Muscle layer of colon (tissue), 2 donors: ENCODE measurements around the gene IFIT3.
"Not testable (repeated sequence)": the region's sequence is repeated elsewhere in the genome, so short reads cannot be mapped to it uniquely, and the experiment has no call there.

Experiments used
- H3K27ac ChIP-seq: one replicate; pipeline ENCODE4 v1.7.0; 2013; ENCODE audit warnings: low read depth, mild to moderate bottlenecking, low read length, moderate library complexity
- H3K27me3 ChIP-seq, 2 donors: one replicate each; pipeline ENCODE4 v1.7.0; 2013; ENCODE audit warnings: low read length in 2 of 2, mild to moderate bottlenecking in 2 of 2; ENCODE audit not compliant: insufficient read depth in 2 of 2, control insufficient read depth in 1 of 2
- H3K36me3 ChIP-seq: one replicate; pipeline ENCODE4 v1.7.0; 2013; ENCODE audit warnings: mild to moderate bottlenecking, low read length; ENCODE audit not compliant: insufficient read depth
- H3K4me1 ChIP-seq: one replicate; pipeline ENCODE4 v1.7.0; 2013; ENCODE audit warnings: mild to moderate bottlenecking, low read length; ENCODE audit not compliant: insufficient read depth
- H3K4me3 ChIP-seq, 2 donors: one replicate each; pipeline ENCODE4 v1.7.0; 2013; ENCODE audit warnings: low read length in 2 of 2, low read depth in 1 of 2, mild to moderate bottlenecking in 1 of 2, moderate library complexity in 1 of 2
- H3K9ac ChIP-seq: one replicate; pipeline ENCODE4 v1.7.0; 2013; ENCODE audit warnings: low read length
- H3K9me3 ChIP-seq: one replicate; pipeline ENCODE4 v1.7.0; 2013; ENCODE audit warnings: mild to moderate bottlenecking, low read length
- donor health status: abdominal sarcoma.
- donor health status: Adenocarcinoma of cecum.

IFIT3 gene

DNA sequence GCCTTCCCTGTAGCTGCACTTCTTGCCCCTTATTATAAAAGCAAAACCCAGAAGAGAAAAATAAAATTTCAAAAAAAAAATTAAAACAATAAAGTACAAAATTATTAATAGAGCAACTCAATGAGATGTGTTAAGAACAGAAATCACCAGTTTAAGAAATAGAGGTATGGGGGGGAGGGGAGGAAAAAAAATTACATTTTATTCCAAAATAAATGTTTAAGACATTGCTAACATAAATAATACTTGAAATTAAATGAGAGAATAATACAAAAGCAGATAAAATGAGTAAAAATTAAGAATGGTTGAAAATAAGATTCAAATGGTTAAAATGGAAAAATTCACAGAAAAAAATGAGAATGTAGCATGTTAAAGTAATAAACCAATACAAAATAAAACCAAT, 22.9 kb upstream of the IFIT3 start:
- Histone ChIP-seq H3K27ac (no peak overlapping the region), H3K27me3 (no peaks in the 10 kb centered on the region), H3K9me3 (no peaks in the 10 kb centered on the region), H3K4me3 (no peak overlapping the region), H3K9ac (no peak overlapping the region), H3K36me3 (peaks cover 19% of the 10 kb centered on the region), H3K4me1 (peaks cover 29% of the 10 kb centered on the region)

- Histone ChIP-seq H3K27ac (no peak overlapping the region), H3K4me1 (peaks cover 25% of the 10 kb centered on the region), H3K9ac (no peak overlapping the region), H3K9me3 (no peaks in the 10 kb centered on the region), H3K4me3 (no peak overlapping the region), H3K36me3 (peaks cover 19% of the 10 kb centered on the region), H3K27me3 (no peaks in the 10 kb centered on the region)
Observed at GRCh38 chr10:89305766-89306433, 21.9 kb upstream of the IFIT3 start.

DNA sequence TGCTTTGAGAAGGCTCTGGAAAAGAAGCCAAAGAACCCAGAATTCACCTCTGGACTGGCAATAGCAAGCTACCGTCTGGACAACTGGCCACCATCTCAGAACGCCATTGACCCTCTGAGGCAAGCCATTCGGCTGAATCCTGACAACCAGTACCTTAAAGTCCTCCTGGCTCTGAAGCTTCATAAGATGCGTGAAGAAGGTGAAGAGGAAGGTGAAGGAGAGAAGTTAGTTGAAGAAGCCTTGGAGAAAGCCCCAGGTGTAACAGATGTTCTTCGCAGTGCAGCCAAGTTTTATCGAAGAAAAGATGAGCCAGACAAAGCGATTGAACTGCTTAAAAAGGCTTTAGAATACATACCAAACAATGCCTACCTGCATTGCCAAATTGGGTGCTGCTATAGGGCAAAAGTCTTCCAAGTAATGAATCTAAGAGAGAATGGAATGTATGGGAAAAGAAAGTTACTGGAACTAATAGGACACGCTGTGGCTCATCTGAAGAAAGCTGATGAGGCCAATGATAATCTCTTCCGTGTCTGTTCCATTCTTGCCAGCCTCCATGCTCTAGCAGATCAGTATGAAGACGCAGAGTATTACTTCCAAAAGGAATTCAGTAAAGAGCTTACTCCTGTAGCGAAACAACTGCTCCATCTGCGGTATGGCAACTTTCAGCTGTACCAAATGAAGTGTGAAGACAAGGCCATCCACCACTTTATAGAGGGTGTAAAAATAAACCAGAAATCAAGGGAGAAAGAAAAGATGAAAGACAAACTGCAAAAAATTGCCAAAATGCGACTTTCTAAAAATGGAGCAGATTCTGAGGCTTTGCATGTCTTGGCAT, 21.1 kb upstream of the IFIT3 start:
- Histone ChIP-seq H3K9ac (no peak overlapping the region), H3K36me3 (peaks cover 19% of the 10 kb centered on the region), H3K4me1 (peaks cover 20% of the 10 kb centered on the region), H3K27me3 (no peaks in the 10 kb centered on the region), H3K4me3 (no peak overlapping the region), H3K27ac (no peak overlapping the region), H3K9me3 (no peaks in the 10 kb centered on the region)

- Histone ChIP-seq H3K4me1 (peaks cover 20% of the 10 kb centered on the region), H3K27me3 (no peaks in the 10 kb centered on the region), H3K36me3 (peaks cover 19% of the 10 kb centered on the region), H3K9ac (no peak overlapping the region), H3K27ac (no peak overlapping the region), H3K4me3 (no peak overlapping the region), H3K9me3 (no peaks in the 10 kb centered on the region)
Observed at GRCh38 chr10:89307269-89307577, 20.6 kb upstream of the IFIT3 start.

- no peak overlapping the region for H3K27ac ChIP-seq
- H3K4me3 ChIP-seq = no peak overlapping the region
- no peaks in the 10 kb centered on the region for H3K27me3 ChIP-seq
- H3K9ac ChIP-seq = no peak overlapping the region
- H3K4me1 ChIP-seq = peaks cover 10% of the 10 kb centered on the region
- no peaks in the 10 kb centered on the region for H3K9me3 ChIP-seq
- H3K36me3 ChIP-seq = peaks cover 19% of the 10 kb centered on the region
Observed at GRCh38 chr10:89308266-89308665, 19.5 kb upstream of the IFIT3 start.

GRCh38 chr10:89308736-89309135, 19.1 kb upstream of the IFIT3 start:
- no peak overlapping the region for H3K4me3 ChIP-seq
- no peaks in the 10 kb centered on the region for H3K27me3 ChIP-seq
- no peaks in the 10 kb centered on the region for H3K9me3 ChIP-seq
- peaks cover 6% of the 10 kb centered on the region for H3K4me1 ChIP-seq
- peaks cover 19% of the 10 kb centered on the region for H3K36me3 ChIP-seq
- no peak overlapping the region for H3K9ac ChIP-seq
- no peak overlapping the region for H3K27ac ChIP-seq

DNA sequence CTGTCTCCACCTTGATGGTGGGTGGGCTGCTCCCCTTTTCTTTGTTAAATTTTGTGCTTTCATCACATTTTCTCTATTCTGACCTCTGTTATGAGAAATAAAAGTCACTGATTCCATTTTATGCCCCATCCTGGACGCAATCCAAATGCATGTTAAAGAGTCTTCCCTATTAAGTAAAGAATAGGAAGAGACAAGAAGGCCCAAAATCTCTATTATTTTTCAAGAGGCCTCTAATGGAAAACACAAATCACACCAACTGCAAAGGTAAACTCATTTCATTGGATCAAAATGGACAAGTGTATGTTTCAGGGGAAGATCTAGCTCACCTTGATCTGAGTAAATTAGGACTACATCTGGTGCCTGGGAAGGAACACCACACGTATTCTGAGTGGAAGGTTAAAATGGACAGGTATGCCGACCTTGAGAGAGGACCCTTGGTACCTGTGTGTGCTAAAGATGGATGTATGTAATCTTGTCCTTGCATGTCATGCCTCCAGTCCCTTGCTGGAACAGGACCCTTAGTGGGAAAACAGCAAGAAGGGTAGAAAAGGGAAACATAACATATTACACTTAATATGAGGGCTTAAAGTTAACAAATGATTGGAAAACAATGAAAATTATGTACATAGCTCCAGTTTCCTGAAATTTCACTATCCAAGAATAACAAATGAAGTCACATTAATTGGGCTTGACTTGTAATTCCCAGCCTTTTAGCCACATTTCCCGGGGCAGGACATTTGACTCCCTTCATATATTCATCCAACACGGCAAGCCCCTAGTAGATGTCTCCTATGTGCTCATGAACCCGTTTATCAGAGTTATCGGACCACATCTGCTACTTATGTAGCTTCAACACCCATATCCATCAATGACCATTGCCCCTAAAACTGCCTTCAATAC, 18.4 kb upstream of the IFIT3 start:
- Histone ChIP-seq H3K9me3 (no peaks in the 10 kb centered on the region), H3K36me3 (peaks cover 19% of the 10 kb centered on the region), H3K4me1 (no peaks in the 10 kb centered on the region), H3K27me3 (no peaks in the 10 kb centered on the region), H3K4me3 (no peak overlapping the region), H3K27ac (no peak overlapping the region), H3K9ac (no peak overlapping the region)

DNA sequence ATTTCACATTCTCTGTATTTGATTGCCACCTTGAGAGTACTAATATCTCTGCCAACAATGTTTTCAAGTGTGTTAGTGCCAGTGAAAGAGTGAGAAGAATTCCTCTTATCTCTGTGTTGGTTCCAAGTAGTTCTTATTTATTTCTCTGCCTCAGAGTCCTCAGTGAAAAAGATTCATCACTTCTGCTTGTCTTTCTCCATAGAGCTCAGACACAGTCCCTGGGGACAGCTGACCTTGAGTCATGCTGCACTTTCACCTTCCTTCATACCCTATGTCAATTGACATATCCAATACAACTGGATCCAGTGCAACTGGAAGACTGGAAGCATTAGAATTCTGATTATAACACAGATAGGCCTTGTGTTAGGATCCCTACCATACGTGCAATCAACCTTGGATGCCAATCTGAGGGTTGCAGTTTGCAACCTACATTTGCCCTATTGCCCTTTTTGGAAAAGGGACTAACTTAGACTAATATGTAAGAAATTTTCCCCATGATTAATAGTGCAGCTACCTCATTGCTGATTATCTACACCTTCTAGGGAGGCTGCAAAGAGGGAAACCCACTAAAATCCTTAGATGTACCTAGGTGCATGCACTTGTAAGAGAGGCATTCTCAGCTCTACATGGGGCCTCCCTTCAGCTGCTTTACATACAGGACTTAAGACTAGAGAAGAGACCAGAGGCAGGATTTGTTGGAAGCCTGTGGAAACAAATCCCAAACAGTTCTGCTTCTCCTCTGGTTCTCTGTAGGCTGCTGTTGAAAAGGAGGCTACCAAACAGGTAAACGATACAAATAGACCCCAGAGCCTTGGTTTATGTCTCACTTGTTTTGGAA, 17.5 kb upstream of the IFIT3 start:
- Histone ChIP-seq H3K9ac (no peak overlapping the region), H3K4me1 (no peaks in the 10 kb centered on the region), H3K9me3 (no peaks in the 10 kb centered on the region), H3K36me3 (peaks cover 19% of the 10 kb centered on the region), H3K4me3 (no peak overlapping the region), H3K27ac (no peak overlapping the region), H3K27me3 (no peaks in the 10 kb centered on the region)

DNA sequence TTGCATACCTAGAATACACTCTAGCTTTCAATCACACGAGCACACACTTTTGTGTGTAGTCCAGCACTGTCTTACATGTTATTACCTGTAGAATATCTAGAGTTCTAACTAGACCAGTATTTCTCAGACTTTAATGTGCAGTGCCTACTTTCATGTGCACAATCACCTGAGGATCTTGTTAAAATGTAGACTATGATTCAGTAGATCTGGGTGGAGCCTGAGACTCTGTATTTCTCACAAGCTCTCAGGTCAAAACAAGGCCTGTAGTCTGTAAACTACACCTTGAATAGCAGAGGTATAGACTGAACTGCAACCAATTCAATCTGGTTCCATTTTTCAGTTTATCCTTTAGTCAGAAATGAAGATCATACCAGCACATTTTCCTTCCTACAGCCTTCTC, 14.8 kb upstream of the IFIT3 start:
- Histone ChIP-seq H3K36me3 (peaks cover 5% of the 10 kb centered on the region), H3K27ac (no peak overlapping the region), H3K4me3 (no peak overlapping the region), H3K9ac (no peak overlapping the region), H3K27me3 (no peaks in the 10 kb centered on the region), H3K4me1 (no peaks in the 10 kb centered on the region), H3K9me3 (no peaks in the 10 kb centered on the region)

DNA sequence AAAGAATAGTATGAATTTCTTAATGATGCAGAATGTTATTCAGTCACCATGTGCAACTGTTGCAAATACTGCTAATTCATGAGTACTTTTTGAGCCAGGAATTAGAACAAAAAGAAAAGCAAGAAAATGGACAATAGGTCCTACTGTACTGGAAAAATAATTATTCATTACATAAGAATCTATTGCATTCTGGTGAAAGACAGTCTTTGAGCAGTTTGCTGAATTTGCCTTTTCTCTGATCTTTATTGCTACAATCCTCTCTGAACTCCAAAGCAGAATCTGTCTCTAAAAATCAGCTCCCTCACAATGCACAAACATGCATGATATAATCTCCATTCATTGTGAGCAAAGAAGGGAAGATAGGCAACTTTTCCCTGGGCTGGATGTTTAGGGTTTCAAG, 13.1 kb upstream of the IFIT3 start:
- H3K36me3 ChIP-seq = no peaks in the 10 kb centered on the region
- no peak overlapping the region for H3K4me3 ChIP-seq
- H3K9ac ChIP-seq = no peak overlapping the region
- no peak overlapping the region for H3K27ac ChIP-seq
- no peaks in the 10 kb centered on the region for H3K4me1 ChIP-seq
- H3K9me3 ChIP-seq = no peaks in the 10 kb centered on the region
- no peaks in the 10 kb centered on the region for H3K27me3 ChIP-seq

DNA sequence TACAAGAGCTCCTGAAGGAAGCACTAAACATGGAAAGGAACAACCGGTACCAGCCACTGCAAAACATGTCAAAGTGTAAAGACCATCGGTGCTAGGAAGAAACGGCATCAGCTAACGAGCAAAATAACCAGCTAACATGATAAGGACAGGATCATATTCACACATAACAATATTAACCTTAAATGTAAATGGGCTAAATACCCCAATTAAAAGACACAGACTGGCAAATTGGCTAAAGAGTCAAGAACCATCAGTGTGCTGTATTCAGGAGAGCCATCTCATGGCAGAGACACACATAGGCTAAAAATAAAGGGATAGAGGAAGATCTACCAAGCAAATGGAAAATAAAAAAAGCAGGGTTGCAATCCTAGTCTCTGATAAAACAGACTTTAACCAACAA, 9.8 kb upstream of the IFIT3 start:
- H3K4me1 ChIP-seq, H3K27ac ChIP-seq, H3K27me3 ChIP-seq, H3K9me3 ChIP-seq, H3K4me3 ChIP-seq, H3K9ac ChIP-seq, H3K36me3 ChIP-seq: not testable (repeated sequence)
